Type B pancreatic cell (in vitro differentiated cells): ENCODE data around the gene DNAI1. TPM values are rescaled to one million over a fixed set of nuclear protein-coding genes. Genes with fewer than 3 reads are reported as not detected.

Experiments
- DNase-seq: peaks from one replicate; pipeline ENCODE4 v3.0.0; 2021; ENCODE audit warnings: mixed read lengths; ENCODE audit not compliant: unreplicated experiment; ENCODE audit errors: extremely low spot score
- H3K27ac Mint-ChIP-seq: 2 replicates; pipeline ENCODE4 v1.8.0; 2021; ENCODE audit warnings: mild to moderate bottlenecking, mixed read lengths
- H3K27me3 Mint-ChIP-seq: 2 replicates; pipeline ENCODE4 v1.8.0; 2021; ENCODE audit warnings: mixed read lengths
- H3K36me3 Mint-ChIP-seq: 2 replicates; pipeline ENCODE4 v1.8.0; 2021; ENCODE audit warnings: mixed read lengths
- H3K4me1 Mint-ChIP-seq: one replicate; pipeline ENCODE4 v1.8.0; 2021; ENCODE audit warnings: mixed read lengths; ENCODE audit not compliant: unreplicated experiment
- H3K4me3 Mint-ChIP-seq: 2 replicates; pipeline ENCODE4 v1.8.0; 2021; ENCODE audit warnings: mild to moderate bottlenecking, mixed read lengths
- H3K9me3 Mint-ChIP-seq: 2 replicates; pipeline ENCODE4 v1.8.0; 2021; ENCODE audit warnings: mixed read lengths
- CTCF ChIP-seq: fragments of 200-600 bp; sonication (generic); conservative IDR thresholded peaks from 2 replicates; pipeline ENCODE4 v1.5.0; 2021; ENCODE audit warnings: antibody characterized with exemption, mild to moderate bottlenecking
- total RNA-seq: library from RNA; stranded (reverse); gene quantifications from 2 replicates; pipeline ENCODE4 v1.2.1, GENCODE V29; 2021; ENCODE audit warnings: low replicate concordance

Gene DNAI1
- total RNA-seq, 1 donor from 2014 or later, result 4.4 TPM

DNA sequence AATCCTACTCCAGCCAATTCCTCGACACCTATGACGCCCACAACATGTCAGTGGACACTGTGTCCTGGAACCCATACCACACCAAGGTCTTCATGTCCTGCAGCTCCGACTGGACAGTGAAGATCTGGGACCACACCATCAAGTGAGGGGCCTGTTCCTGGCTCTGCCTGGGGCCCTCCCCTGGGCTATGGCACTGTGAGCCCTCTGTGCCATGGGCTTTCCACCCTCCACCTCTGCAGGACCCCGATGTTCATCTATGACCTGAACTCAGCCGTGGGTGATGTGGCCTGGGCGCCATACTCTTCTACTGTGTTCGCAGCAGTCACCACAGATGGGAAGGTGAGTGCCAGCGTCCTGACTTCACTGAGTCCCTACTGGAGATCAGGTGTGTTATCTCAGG, 55.8 kb downstream of the DNAI1 start:
- Mint-ChIP-seq H3K9me3 (no peaks in the 10 kb centered on the region), H3K27me3 (peaks cover 14% of the 10 kb centered on the region), H3K27ac (no peak overlapping the region), H3K4me1 (peaks cover 35% of the 10 kb centered on the region), H3K36me3 (no peaks in the 10 kb centered on the region), H3K4me3 (no peak overlapping the region)
- DNase-seq, result no peak
- no peak for TF ChIP-seq CTCF

DNA sequence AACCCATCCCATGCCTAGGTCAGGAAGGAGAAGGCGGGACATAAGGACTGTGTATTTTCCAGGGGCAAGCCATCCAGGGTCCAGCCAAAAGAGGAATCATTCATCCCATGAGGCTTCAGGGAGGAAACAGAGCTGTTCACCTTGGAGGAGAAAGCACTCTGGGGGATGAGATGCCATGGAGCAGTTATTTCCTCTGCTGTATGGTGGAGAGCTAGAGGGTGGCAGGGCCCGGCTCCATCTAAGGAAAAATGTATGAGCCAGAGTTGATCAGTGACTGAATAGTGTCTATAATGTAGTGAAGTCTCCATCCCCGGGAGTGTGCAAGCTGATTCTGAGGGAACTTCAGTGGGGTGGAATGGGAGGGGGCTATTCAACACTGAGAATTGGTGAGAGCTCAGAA, 56.2 kb downstream of the DNAI1 start:
- Mint-ChIP-seq H3K36me3 (no peaks in the 10 kb centered on the region), H3K4me1 (peaks cover 31% of the 10 kb centered on the region), H3K9me3 (no peaks in the 10 kb centered on the region), H3K4me3 (no peak overlapping the region), H3K27me3 (peaks cover 13% of the 10 kb centered on the region), H3K27ac (no peak overlapping the region)
- no peak for DNase-seq
- TF ChIP-seq CTCF, result no peak

- Mint-ChIP-seq H3K27ac (no peak overlapping the region), H3K4me3 (no peak overlapping the region), H3K27me3 (peaks cover 14% of the 10 kb centered on the region), H3K4me1 (peaks cover 23% of the 10 kb centered on the region), H3K9me3 (no peaks in the 10 kb centered on the region), H3K36me3 (no peaks in the 10 kb centered on the region)
- DNase-seq, result no peak
- TF ChIP-seq CTCF, result no peak
Observed at GRCh38 chr9:34515959-34516358, 57.4 kb downstream of the DNAI1 start.

- peaks cover 21% of the 10 kb centered on the region for H3K27me3 Mint-ChIP-seq
- H3K4me1 Mint-ChIP-seq, result peaks cover 15% of the 10 kb centered on the region
- no peaks in the 10 kb centered on the region for H3K9me3 Mint-ChIP-seq
- TF ChIP-seq CTCF, result no peak
- H3K36me3 Mint-ChIP-seq, result no peaks in the 10 kb centered on the region
- no peak overlapping the region for H3K27ac Mint-ChIP-seq
- no peak overlapping the region for H3K4me3 Mint-ChIP-seq
- no peak for DNase-seq
Observed at GRCh38 chr9:34517185-34517584, 58.6 kb downstream of the DNAI1 start.

DNA sequence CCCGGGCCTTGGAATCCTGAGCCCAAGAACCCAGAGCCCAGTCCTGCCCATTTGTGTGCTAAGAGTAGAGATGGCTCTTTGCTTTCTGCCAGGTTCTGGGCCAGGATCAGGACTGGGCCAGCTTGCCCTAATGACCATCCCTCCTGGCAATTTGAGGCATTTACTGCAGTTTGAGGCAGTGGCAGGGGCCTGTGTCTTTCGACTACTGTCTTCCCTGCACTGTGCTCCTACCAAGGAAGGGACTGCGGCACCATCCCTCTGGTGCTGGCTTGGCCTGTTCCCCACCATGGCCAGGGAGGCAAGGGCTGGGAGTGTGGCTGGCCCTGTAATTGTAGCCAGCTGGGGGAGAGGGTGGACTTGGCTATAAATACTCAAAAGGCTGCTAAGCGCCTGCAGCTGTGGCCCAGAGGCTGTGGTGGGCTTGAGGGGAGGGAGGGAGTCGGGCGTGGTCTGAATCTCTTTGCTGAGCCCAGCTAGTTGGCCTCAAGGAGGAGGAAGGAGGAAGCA, 59.6 kb downstream of the DNAI1 start:
- Mint-ChIP-seq H3K4me3 (no peak overlapping the region), H3K4me1 (peaks cover 14% of the 10 kb centered on the region), H3K9me3 (no peaks in the 10 kb centered on the region), H3K36me3 (no peaks in the 10 kb centered on the region), H3K27ac (no peak overlapping the region), H3K27me3 (peaks cover 26% of the 10 kb centered on the region)
- no peak for TF ChIP-seq CTCF
- DNase-seq, result no peak

GRCh38 chr9:34518896-34519295, 60.3 kb downstream of the DNAI1 start:
- Mint-ChIP-seq H3K36me3 (no peaks in the 10 kb centered on the region), H3K4me1 (peaks cover 8% of the 10 kb centered on the region), H3K9me3 (no peaks in the 10 kb centered on the region), H3K27me3 (peaks cover 29% of the 10 kb centered on the region), H3K4me3 (no peak overlapping the region), H3K27ac (no peak overlapping the region)
- no peak for TF ChIP-seq CTCF
- DNase-seq, result no peak
